ENCODE measurements around the gene RNF20.
"Not testable (repeated sequence)": the region's sequence is repeated elsewhere in the genome, so short reads cannot be mapped to it uniquely, and the experiment has no call there.

Gene RNF20

GRCh38 chr9:101540069-101540468, 6.4 kb downstream of the RNF20 start:
- DNase-seq: no peak

DNA sequence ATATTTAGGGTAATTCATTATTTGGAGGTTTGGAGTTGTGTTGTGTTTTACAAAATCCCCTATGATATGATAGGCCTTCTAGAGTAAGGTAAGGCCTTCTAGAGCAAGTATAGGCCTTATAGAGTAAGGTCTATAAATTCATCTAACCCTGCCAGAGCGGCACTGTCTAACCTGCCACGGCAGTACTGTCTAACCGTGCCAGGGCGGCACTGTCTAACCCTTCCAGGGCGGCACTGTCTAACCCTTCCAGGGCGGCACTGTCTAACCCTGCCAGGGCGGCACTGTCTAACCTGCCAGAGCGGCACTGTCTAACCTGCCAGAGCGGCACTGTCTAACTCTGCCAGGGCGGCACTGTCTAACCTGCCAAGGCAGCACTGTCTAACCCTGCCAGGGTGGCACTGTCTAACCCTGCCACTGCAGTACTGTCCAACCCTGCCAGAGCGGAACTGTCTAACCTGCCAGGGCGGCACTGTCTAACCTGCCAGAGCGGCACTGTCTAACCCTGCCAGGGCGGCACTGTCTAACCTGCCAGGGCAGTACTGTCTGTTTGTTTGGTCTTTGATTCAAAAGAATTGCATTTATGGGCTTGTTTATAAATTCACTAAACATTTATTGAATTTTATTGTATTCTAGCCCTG, 9.6 kb downstream of the RNF20 start:
- no peak for DNase-seq

DNA sequence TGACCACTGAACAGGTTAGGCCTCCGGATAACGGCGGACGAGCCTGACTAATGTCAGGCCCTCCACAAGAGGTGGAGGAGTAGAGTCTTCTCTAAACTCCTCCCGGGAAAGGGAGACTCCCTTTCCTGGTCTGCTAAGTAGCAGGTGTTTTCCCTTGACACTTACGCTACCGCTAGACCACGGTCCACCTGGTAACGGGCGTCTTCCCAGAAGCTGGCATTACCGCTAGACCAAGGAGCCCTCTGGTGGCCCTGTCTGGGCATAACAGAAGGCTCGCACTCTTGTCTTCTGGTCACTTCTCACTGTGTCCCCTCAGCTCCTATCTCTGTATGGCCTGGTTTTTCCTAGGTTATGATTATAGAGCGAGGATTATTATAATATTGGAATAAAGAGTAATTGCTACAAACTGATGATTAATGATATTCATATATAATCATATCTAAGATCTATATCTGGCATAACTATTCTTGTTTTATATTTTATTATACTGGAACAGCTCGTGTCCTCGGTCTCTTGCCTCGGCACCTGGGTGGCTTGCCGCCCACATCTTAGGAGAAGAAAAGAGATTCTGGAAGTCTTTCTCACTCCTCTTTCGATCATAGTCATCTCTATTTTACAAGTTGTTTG, 15.9 kb downstream of the RNF20 start:
- DNase-seq: peak in 1 of 2 experiments; percentile 36

DNA sequence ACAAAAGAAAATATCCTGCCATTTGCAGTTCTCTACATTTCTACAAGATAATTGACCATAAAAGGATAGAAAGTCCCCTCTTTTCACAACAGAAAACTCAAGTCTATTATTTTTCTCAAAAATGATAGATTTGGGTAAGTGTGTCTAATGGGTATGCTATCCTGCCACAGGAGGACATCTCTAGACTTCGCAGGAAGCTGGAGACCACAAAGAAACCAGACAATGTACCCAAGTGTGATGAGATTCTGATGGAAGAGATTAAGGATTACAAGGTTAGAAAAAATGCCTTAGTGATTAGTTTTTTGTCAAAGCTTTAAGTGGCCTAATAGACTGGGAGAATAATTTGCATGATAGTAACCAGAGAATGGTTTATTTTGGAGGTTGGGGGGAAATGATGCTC, 28.1 kb downstream of the RNF20 start:
- no peak for DNase-seq

DNA sequence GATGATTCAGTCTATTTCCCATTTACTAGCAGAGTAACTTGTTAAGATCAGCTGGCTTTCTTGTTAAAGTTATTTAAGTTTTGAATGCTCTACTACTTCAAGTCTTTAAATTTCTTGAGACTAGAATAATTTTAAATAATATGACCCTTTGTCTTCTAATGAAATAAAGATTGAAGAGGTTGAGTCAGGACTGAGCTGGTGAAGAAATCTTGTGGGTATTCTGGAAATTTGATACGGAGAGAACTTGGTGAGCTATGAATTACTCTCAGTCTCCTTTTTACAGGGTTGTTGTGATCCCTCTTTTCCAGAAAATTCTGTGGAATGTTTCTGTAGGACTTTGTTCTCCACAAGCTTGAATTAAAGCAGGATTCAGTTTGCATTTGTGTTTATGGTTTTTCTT, 29.3 kb downstream of the RNF20 start:
- DNase-seq: no peak

DNA sequence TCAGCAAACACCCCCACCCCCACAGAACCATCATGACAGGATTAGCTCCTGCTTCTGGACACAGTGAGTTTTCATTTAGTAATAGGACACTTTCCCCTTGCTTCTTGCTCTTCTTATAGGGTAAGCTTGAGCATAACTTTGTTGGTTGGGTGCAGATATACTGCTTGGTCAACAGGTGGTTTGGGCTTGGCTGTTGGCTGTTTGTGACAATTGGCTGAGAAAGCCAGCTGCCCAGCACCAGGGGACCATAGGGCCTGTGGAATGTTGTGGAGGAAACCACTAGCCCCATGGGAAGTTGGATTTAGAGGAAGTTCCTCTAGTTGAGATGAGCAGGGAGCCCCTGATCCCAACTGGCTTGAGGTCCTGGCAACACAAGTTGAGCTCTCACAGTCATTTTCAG, 30.6 kb downstream of the RNF20 start:
- DNase-seq: no peak

DNA sequence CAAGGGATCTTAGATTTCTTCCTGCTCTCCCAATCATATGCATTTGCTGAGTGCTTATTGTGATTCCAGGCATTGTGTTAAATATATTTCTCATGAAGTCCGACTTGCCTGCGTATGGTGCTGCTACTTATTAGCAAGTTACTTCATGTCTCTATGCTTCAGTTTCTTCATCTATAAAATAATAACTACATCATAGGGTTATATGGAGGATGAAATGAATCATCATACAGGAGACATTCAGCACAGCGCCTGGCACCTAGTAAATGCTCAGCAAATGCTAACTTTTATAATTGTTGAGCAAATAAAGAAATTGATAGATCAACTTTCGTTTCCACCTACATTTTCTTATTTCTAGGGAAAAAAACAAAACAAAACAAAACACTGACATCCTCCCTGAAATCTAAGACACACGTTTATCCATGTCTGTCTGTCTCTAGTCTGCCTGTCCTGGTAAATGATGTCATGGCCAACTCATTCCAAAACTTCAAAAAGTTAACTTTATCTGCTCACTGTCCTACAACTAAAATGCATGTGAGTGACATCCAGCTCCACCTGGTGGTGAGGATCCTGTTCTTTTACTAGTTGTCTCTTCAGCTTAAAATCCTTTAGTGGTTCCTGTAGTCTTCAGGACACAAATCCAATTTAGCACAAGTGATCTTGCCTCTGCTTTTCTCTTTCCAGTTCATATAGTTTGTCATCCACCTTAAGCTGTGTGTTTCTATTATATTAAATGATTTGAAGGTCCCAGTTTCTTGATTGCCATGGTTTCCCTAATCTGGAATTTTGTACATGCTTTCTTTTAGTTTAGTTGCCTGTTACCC, 33.5 kb downstream of the RNF20 start:
- peak in 1 of 2 experiments; percentile 27 for DNase-seq

DNA sequence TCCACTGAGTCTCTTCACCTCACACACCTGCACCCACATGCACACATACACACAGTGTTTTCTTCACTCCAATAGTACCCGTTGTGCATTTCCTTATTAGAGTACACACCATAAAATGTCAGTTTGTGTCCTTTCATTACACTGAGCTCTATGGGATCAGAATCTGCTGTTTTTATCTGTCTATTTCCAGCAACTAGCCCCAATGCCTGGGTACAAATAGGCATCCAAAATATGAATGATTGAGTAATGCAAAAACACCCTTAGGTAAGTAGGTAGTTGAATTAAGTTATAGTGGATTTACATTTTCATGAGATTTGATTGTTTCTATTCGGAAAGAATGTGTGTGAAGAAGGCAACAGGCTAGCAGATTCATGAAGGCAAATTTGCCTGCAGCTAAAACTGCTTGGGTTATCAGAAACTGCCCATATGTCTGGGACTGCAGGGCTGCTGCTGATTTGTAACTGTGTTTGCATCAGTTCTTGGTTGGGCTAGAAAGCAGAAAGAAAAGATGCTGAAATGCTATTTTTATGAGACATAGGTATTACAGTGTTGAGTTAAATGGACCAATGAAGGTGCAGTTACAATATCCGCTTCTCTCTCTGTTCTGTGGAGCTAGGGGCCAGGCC, 34.2 kb downstream of the RNF20 start:
- no peak for DNase-seq

- no peak for DNase-seq
These were observed 36.3 kb downstream of the RNF20 start for GRCh38 chr9:101569741-101570501.

DNA sequence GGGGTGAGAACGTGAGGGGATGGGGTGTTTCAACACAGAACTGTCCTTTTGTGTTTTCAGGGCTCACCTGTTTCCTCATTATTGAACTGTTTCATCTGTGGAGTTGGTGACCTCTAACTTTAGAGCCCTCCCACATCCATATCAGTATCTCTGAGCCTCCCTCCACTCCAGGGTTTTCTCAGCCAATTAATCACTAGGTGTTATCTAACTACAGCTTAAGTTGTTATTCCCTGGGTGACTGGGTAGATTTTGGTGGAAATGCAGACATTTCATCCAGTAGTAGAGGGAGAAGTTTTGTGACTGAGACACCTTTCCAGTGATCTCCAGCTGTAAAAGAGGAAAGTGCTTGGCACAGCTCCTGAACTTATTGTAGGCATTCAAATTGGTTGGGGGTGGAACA, 37.5 kb downstream of the RNF20 start:
- no peak for DNase-seq

- DNase-seq: no peak
These were observed 38.7 kb downstream of the RNF20 start for GRCh38 chr9:101572316-101572715.

- DNase-seq: no peak
These were observed 41.2 kb downstream of the RNF20 start for GRCh38 chr9:101574731-101575333.

DNA sequence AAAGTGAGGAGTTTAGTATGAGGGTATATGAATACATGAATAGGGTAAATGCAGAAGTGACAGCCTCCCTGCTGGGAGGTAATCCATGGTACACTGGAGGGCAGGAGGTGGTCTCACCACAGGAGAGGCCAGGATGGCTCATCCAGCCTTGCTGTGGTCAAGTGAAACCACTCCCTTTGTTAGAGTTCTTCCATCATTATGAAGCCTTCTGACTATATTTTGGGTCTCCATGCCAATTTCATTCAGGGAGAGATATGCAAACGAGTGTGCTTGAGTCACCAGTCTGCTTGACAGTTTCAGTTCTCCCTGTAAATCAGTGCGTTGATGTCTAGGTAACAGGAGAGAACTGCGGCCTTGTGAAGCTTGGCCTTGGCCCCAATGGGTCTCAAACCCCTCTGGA, 44.7 kb downstream of the RNF20 start:
- DNase-seq: no peak

DNA sequence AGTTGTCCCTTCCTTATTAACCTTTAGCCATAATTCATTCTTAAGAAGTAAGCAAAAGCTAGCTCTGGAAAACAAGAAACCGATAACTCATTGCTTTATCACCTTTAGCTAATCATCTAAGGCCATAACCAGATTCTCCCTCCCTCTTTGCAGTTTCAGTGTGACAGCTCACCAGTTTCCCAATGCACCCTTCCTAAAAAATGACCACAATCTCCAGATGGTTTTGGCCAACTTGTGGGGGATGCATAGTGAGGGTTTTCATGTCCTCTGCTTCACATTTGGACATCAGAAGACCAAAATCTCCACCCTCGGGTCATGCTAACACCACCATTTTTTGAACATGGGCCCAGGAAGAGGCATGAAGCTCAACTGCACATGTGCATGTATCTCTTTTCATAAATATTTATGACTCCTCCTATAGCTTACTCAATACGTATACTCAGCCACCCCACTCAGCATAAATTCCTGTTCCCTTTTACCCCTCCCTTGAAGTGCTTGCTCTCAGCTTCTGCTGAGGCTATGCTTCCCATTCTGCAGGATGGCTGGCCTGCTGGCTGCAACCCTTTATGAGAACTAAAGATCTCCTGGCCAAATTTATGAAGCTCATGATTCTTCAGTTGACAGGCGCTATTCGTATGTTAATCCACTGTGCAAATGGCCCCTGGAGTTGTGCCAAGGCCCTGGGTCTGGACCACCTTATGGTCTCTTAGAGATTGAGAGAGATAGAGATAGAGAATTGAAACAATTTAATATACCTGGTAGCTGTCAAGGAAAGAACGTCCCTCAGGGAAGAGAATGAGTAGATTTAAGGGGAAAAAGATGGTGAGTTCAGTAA, 46.3 kb downstream of the RNF20 start:
- peak; percentile 13 to 78 for DNase-seq

- peak; percentile 21 to 64 for DNase-seq
These were observed 48.9 kb downstream of the RNF20 start for GRCh38 chr9:101582553-101582952.

DNA sequence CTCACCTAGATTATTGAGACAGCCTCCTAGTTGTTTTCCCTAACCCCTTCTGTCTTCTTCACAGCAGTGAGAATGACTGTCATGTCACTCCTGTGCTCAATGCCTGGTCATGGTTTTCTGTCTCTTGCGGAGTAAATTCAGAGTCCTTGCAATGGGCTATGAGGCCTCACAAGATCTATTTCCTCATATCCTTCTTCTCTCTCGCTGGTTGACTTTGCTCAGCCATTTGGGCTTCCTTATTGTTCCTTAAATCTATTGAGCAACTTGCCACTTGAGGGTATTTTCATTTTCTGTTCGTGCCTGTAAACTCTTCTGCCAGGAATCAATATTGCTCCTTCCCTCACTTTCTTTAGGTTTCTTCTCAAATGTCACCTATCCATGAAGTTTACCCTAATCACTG, 52.1 kb downstream of the RNF20 start:
- DNase-seq: no peak

DNA sequence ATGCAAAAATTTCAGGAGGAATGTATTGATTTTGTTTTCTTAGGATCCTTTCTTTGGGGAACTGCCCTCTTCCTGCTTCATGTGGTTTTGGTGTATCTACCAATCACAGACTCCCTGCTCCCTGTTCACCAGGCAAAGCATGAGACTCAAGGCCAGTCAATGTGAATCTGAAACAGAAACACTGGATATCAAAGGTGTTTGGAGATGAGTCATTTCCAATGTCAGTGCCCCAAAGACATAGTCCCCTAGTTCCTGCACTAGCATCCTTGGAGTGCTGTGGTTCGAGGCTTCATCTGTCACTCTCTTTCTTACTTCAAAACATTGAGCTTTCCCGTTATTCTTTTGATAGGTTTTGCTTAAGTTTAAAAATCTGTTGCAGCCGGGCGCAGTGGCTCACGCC, 53.0 kb downstream of the RNF20 start:
- DNase-seq: no peak

DNA sequence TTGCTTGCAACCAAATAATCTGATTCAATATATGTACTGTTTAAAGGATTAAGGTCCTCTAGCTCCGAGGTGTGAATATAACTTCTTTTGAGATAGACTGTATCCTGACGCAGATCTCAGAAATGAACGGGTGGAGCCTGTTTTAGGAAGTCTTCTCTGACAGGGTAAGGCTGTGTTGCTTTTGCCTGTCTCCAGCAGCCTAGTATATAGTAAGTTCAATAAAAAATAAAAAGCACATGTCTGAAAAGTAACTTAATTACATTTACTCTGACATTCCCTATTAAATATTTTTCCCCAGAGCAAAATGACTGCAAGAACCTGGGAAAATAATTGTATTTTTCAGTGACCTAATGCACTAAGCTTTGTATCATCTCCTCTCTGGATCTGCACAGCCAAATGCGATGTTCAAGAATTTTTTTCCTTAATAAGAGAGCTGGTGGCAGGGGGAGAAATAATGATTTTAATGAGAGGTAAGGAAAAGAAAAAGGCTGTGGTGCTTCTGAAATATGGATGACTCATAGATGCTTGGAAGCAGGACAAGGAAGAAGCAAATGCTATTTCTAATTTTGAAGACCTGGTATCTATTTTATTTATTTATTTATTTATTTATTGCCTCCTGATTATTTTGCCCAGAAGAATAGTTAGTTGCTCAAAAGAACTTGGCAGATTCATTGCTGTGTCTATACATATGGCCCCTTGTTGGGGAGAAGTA, 53.8 kb downstream of the RNF20 start:
- no peak for DNase-seq

DNA sequence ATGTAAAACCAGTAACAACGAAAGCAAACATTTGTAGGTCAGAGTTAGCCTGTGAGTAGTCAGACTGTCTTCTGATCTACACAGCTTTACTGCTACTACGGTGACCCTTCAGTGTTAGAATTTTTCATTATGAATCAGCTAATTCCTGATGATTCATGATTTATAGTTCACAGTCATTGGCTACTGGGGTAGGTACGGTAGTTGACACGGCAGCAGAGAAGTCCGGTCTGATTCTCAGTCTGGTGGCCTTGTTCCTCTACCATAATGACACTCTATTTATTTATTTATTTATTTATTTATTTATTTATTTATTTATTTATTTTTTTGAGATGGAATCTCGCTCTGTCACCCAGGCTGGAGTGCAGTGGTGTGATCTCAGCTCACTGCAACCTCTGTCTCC, 56.4 kb downstream of the RNF20 start:
- not testable (repeated sequence) for DNase-seq

GRCh38 chr9:101590901-101591300, 57.2 kb downstream of the RNF20 start:
- peak; percentile 65 to 95 for DNase-seq
